HG03354 (cell line): Measurements from ENCODE around the gene ST7.
"Not testable (repeated sequence)": the region's sequence is repeated elsewhere in the genome, so short reads cannot be mapped to it uniquely, and the experiment has no call there.

Experiments used
- ATAC-seq: cut with Tn5 transposase; IDR thresholded peaks from one replicate; pipeline ENCODE4 v1.9.1; 2021; ENCODE audit warnings: mild to moderate bottlenecking; ENCODE audit not compliant: unreplicated experiment, poor library complexity, severe bottlenecking

Gene ST7

DNA sequence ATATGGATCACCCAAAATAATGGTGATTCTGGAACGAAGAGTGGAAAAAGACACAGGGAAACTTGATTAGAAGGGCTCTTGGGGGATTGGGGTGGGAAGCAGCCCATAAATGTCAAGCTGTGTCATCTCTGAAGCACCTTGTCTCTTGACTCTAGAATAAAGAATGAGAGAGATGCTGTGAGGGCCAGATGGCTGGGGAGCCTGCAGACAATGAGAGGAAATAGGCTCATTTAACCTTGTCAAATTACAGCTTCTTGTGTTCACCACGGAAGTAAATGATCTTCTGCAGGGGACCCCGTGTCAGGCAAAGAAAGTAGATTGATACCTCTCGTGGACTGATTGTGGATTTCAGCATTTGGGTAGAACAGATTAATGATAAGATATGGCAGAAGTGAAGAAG lies 159.3 kb downstream of the ST7 start:
- no peak for ATAC-seq

DNA sequence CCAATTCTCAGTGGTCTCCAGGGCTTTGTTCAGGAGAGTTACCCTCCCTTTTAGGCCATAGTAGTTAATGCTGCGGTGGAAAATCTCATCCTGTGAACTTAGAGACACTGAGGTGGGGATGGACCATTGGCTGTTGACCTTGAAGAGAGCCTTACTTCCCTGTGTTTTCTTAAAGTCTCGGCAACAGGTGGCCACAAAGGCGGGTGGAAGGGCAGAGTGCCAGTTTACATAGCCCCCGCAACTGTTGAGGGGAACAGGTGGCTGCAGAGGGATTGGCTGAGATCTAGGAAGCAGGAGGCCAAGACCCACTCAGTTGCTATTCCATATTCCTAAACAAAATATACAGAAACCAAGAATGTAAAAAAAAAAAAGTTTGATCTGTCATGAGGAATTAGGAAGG lies 160.6 kb downstream of the ST7 start:
- ATAC-seq = no peak

DNA sequence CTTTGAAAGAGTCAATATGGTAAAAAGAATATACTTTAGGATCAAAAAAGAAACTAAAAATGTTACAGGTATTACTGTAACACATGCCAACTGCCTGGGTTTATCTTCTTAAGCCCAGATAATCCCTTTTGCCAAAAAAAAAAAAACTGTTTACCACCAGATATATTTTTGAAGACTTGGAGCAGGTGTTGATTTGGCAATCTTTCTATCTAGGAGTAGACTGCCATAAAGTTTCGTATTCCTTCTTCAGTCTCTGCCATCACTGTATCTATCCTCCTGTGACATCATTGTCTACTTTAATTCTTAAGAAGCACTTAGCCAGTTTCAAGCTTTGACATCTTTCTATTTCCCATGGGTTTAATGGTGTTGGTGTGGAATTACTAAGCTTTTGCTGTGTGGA lies 161.0 kb downstream of the ST7 start:
- ATAC-seq = no peak

DNA sequence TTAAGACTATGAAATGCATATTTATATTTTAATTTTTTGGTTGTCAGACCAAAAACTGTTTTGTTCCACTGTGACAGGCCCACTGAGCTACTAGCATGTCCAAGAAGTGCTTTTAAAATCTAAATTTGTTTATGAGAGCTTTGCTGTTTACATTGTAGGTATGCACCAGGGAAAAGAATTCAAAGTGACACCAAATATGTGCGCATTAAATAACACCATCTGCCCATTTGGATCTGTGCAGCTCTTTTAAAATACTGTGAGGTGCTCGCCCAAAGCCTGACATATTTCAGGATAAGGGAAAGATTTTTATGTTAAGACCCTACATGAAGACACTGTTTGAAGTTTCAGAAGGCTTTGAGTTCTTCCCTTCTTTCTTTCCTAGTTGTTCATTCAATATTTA lies 162.9 kb downstream of the ST7 start:
- ATAC-seq = no peak

DNA sequence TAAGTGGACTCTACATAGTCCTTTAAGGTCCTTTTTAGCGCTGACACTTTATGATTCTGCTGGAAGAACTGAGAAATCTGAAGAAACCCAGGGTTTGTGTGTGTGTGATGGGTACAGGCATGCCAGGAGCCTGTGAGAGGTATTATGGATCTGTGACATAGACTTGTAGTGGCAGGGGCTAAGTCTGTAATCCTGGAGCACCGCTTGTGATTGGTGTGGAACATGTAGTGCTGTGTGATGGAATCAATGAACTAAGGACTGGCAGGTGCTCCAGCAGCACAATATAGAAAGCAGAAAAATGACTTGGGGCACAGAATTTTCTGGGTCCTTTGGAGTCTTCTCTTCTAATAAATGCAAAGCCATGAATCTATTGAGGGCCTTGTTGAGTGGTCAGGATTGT lies 163.9 kb downstream of the ST7 start:
- ATAC-seq = no peak

DNA sequence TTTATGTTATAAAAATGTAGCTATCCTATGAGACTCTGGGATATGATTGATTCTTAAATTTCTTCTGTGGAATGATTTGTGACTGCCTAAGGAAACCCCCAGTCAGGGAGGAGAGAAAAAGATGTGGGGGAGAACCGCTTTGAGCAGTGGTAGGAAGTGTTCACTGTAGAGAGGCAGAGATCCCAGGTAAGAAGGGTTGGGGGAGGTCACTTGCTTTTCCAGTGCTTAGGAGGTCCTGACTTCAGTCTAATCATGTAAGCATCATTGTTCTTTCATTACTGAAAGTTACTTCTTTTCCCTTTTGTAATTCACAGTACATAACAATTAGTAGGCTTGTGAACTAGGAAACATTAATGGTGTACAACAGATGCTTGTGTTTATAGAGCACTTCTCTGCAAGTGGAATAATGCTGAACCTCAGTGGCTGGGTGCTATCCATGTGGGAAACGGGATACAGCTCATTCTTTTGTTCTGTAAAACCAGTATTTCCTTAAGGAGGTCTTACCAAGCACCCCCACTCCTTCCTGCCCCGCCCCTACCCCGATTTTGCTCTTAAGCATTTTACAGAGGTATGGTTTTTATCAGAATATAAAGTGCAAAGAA lies 165.4 kb downstream of the ST7 start:
- no peak for ATAC-seq

DNA sequence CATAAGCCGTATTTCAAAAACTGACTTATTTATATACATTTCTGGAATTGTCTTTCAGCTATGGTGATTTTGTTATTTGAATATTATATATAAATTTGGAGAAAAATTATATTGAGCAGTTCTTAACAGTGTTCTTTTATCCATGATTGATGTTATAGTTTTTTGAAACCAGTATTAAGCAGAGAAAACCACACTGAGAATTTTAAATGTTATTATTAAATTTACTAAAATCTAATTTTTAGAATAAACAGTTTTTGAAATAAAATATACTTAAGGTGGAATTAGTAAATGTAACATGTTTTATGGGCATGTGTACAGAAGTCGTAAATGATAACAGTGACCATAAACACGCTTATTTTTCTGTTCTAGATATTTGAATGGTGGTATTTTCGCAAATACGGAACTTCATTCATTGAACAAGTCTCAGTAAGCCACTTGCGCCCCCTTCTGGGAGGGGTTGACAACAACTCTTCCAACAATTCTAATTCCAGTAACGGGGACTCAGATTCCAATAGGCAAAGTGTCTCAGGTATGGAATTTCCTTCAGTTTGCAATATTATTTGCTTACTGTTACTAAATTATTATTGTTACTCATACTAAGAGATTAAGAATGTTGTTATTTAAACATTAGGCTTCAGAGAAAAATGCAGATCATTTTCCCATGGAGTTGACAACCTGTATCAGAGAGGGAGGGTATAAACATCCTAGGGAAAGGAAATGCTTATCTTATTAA lies 166.1 kb downstream of the ST7 start:
- ATAC-seq = peak; percentile 72

DNA sequence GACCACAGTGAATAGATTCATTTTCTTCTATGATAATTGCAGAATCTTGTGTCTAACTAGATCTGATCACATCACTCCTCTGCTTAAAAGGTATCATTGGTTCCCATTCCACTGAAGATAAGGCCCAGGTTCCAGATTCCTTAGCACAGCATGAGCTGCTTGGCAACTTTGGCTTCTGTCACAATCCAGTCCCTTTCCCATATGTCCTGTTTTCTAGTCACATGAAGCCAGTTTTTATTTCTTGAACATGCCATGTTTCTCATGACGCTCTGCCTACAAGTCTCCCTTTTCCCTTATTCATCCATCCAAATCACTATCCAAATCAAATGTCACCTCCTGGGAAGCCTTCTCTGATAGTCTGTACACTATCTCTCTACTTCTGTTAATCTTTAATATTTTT lies 167.0 kb downstream of the ST7 start:
- ATAC-seq = not testable (repeated sequence)

DNA sequence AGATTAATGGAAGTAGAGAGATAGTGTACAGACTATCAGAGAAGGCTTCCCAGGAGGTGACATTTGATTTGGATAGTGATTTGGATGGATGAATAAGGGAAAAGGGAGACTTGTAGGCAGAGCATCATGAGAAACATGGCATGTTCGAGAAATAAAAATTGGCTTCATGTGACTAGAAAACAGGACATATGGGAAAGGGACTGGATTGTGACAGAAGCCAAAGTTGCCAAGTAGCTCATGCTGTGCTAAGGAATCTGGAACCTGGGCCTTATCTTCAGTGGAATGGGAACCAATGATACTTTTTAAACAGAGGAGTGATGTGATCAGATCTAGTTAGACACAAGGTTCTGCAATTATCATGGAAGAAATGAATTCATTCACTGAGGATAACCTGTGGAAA lies 168.7 kb downstream of the ST7 start:
- not testable (repeated sequence) for ATAC-seq

DNA sequence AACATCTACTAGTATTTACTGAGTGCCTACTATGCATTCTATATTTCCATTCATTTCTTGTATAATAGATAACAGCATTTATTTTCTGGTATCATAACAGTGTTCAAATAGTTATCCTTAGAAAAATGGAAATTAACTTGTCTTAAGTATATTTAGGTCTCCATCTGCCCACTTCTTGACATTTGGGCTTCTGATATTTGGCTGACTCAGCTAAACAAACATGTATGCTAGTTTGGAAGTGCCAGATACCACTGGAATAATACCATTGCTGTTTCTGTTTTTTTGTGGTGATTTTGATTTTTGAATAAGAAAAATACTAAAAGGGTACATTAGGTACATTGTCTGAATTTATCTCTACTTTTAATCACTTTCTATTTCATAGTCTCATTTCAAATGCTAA lies 169.2 kb downstream of the ST7 start:
- ATAC-seq = no peak

DNA sequence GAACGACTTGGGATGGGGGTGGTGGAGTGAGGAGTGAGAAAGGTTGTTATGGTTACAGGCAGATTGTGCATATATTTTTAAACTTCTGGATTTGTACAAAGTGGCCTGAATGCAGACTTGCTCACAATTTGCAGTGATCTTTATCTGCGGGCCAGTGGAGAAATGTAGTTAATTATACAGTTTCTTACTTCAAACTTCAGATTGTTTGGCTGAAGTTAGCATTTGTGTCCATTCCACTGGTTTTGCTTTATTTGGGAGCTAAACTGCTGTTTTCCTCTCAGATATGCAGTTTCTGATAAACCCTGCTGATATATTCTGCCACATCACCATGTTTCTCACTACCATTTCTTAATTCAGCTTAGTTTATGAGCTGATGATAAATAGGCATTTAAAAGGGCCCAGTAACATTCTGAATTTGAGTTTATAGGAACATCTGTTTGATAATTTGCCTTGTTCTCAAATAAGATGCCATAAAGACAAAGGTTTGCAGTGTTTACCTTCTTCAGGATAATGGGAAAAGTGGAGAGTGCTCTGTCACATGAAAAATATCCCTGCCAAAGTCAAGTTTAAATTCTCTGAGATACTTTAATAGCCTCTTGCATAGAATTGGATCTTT lies 170.1 kb downstream of the ST7 start:
- ATAC-seq = no peak

DNA sequence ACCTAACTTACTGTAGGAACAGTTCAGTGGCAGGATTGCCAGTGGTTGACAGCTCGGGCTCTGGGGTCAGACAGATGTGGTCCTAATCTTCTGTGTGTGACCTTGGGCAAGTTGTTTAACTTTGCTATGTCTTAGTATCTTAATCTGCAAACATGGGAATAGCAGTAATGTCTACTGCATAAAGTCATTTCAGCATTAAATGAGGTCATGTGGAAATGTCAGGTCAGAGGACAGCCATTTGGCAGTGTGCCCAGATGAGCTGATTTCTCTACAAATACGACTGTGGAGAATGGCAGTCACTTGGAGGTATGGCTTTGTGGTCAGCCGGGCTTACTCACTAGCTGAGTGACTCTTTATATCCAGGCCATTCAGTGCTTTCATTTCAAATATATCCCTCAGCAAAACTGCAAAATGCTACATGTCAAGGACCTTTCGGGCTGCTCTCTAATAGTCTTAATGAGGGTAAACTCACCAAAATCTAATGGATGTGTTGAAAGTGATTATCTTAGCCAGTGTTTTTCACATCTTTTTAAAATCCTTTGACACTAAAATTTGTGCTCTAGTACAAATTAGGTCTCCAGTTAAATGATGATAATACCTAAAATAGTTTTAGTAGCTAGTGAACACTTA lies 171.4 kb downstream of the ST7 start:
- ATAC-seq = peak; percentile 82

DNA sequence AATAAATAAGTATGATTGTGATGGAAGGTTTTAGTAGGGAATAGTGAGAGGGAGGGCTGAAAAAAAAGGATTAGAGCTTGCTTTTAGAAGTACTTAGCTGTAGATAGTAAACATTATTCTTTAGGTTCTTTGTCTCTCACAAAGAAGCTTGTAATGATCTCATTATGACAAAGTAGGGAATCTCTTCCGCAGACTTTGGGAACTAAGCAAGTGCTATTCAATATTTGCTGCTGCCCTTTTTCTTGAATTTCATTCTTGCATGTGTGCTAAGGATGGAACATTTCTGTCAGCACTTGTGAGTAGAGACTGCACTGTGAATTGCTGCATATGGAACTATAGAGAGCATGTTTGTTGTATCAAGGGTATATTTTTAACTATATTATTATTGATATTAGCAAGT lies 173.4 kb downstream of the ST7 start:
- no peak for ATAC-seq

DNA sequence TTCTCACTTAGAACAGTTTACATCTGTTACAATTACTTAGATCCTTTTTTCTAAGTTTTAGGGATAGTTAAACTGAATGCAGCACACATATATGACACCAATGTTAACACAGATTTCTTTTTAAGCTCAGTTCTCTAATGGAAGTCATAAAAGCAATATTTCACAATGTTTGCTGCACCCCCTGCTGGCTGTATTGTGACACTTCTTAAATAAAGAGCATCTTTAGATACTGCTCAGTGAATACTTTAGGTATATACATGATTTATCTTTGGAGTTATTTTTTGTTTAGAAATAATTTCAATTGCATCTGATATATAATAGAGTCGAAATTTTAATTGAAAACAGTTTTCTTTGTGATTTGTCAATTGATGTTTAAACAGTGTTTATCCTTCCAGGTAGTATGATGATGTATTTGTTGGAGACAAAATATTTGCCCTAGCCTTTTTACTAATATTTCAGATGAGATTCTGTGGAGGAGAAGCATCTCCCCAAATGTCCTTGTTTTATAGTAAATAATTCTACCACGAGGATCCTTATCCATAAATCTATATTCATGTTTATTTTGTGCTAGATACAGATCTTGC lies 174.4 kb downstream of the ST7 start:
- peak; percentile 77 for ATAC-seq

DNA sequence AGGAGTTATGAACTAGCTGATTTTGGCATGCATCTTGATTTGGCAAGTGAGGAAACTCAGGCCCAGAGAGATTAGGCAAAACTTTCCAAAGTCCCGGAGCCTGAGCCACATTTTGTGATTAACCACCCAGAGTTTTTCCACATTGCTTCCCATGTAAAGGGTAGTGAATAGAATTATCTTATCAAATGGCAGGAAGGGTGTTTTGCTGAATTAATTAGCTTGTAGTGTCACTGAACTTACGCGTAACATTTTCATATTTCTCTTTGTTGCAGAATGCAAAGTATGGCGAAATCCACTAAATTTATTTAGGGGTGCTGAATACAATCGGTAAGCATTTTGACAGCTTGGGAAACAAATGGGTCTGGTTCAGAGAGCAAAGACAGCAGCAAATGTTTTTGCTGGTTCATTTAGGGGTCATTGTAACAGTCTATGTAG lies 176.2 kb downstream of the ST7 start:
- ATAC-seq = no peak

DNA sequence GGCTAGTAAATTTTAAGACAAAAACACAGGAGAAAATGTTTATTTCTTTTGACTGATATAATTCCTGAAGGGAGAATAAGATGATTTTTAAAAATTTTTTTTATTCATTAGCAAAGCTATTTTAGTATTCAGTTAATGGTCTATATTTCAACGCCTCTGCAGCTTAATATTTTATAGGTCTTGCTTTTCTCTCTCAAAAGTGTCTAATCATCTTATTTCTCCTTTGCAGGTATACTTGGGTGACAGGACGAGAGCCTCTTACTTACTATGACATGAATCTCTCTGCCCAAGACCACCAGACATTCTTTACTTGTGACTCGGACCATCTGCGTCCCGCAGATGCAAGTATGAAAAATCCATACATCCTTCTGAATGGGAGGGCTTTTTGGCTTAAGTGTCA lies 177.0 kb downstream of the ST7 start:
- ATAC-seq = no peak

DNA sequence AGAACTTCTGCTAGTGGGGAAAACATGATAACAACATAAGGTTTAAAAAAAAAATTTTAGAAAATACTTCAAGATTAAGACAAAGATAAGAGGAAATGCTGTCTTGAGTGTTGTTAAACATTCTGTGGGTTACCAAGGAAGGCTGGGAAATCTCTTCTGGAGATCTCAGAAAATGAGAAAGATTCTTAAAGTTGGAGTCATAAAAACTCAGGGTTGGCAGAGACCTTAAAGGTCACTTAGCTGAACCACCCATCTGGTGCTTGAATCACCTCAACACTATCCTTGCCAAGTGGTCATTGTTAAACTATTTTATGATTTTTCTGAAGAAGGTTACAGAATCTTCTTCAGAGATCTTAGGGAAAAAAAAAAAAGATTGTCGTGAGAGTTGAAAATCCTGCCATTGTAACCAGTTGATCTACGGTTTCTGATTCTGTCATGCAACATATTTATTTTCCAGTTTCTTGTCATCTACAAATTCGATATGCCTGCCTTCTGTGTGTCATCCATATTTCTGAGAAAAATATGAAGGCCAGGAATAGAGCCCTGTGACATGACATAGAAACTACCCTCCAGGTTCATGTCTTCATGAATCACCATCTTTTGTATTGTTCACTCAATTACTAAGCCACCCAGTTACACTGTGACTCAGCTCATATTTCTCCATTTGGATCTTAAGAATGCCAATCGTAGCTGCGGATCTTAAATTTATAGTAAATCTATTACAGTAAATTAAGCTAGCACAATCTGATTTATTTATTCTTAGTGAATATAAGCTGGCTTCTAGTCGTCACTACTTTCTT lies 179.2 kb downstream of the ST7 start:
- ATAC-seq = no peak

DNA sequence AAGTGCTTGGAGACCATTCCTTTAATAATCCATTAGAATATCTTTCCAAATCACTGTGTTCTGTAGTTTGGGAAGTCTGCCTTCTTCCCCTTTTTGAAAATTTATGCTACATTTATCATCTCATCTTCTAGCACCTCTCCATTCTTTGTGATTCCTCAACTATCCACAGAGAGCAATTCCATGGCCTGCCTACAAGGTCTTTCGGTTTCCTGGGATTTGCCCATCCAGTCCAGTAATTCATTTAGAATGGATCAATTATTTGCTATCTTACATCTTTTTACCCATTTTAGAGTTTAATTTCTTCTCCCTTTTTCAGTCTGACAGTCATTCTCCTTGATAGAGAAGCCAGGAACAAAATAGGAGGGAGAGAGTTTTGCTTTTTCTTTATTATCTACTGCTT lies 179.8 kb downstream of the ST7 start:
- no peak for ATAC-seq

DNA sequence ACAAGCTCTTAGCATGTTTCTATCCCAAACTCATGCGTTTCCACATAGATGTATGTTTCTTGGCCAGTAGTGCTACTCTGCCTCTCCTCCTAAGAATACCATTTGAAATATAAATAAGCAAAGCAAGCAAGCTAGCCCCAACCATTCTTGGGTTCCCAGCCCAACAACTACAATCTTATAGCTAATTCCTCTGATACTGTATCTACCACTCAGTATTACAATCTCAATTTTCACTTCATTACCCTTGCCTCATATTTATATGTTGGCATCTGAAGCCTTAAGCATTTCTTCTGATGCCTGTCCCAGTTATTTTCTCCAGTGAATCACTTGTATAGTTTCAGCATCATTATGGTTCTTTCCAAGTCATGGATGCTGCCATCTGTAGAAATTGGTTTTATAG lies 181.1 kb downstream of the ST7 start:
- no peak for ATAC-seq
